Caki2 (cell line): ENCODE data around the gene CHST6. TPM values are rescaled to one million over a fixed set of nuclear protein-coding genes. Genes with fewer than 3 reads are reported as not detected.
A peak's percentile ranks its signal among the peaks of the same experiment; 100 is the strongest.
"Not testable (repeated sequence)": the region's sequence is repeated elsewhere in the genome, so short reads cannot be mapped to it uniquely, and the experiment has no call there.

Experiments
- DNase-seq: peaks from one replicate; pipeline ENCODE4 v3.0.0-alpha.2; 2015; ENCODE audit warnings: low read depth
- in situ Hi-C: cut with HindIII; loops from 2 replicates; pipeline ENCODE4 v1.10.0; 2016; ENCODE audit warnings: low sequenced_read_pairs, low pct_unique_long_range_greater_than_20kb, mixed read lengths
- total RNA-seq: library from RNA; depleted of rRNA; stranded (reverse); fragments of >200 nt; shearing (Covaris generic); gene quantifications from 2 replicates; pipeline ENCODE4 v1.2.3, GENCODE V29; 2014; ENCODE audit warnings: low replicate concordance

The CHST6 gene
- total RNA-seq, 1 experiment from 2014 or later: under 0.01 TPM

- DNase-seq: no peak
- in situ Hi-C loops: no loop called here
These were observed 35.5 kb downstream of the CHST6 start for GRCh38 chr16:75459691-75460090.

DNA sequence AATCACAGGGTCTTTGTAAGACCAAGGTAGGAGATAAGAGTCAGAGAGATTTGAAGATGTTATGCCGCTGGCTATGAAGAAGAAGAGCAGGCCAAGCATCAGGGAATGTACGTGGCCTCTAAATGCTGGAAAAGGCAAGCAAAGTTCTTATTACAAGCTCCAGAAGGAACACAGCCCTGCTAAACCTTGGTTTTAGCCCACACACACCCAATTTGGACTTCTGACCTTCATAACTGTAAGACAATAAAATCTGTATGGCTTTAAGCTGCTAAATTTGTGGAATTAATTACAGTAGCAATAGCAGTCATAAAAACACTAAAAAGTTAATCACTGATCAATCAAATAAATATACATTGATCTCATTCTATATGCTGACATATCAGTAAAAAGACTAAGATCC lies 36.8 kb downstream of the CHST6 start:
- in situ Hi-C loops: no loop called here
- DNase-seq: no peak

DNA sequence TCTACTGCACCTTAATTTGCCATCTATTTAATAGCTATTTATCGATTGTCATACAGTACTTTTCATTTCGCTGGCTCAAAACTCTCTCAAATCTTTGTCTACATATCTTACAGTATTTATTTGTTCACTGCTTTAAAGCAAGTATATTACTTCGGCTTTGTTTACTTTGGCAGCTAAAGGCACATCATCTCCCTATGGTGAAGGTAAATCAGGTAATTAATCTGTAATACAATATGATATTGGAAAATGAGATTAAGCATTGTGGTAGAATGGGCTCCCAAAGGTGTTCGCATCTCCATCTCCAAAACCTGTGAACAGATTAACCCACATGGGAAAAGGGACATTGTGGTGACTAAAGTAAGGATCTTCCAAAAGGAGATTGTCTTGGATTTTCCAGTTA lies 37.2 kb downstream of the CHST6 start:
- in situ Hi-C loops: no loop called here
- DNase-seq: no peak

DNA sequence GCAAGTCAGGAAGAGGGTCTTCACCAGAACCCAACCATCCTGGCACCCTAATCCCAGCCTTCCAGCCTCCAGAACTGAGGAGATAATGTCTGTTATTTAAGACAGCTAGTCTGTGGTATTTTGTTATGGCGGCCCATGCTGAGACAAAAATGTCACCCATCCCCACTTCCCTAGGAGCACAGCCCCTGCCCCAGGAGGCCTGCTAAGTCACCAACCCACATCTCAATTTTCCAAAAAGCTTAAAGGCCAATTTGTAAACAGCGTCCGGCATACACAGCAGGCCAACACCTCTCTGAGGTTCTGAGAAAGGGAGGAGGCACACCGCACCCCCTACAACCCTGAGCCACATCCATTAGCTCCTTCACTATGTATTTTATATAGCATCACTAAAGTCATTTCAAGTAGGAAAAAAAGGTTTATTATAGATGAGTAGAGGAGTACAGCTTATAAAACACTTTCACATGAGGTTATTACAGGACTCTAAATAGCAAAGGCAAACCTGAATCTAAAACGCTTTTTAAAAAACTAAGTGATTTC lies 37.7 kb downstream of the CHST6 start:
- in situ Hi-C loops: no loop called here
- DNase-seq: no peak

GRCh38 chr16:75456971-75457370 lies 38.3 kb downstream of the CHST6 start:
- in situ Hi-C loops: no loop called here

DNA sequence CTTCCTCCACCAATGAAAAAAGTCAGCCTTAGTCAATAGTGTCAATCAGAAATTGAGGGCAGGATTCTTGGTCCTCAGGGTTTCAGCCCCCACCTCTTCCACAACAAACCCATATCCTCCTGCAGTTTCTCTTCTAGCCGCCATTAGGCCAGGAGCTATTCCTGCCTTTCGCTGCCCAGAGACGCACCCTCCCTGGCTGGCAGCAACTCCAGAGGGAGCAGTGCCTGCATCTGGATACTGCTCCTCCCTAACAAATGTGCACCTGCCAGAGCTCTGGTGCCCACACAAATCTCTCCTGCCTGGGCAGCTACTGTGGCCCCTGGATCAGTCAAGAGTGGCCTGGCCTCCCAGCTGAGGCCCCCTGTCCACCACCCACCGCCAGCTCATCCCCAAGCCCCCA lies 38.8 kb downstream of the CHST6 start:
- DNase-seq, in situ Hi-C loops: not testable (repeated sequence)

More at GRCh38 chr16:75456971-75457370, 38.3 kb downstream of the CHST6 start:
- DNase-seq: no peak

- in situ Hi-C loops: no loop called here
- no peak for DNase-seq
These were observed 39.6 kb downstream of the CHST6 start for GRCh38 chr16:75455677-75456076.

- in situ Hi-C loops: no loop called here
- DNase-seq: no peak
These were observed 42.6 kb downstream of the CHST6 start for GRCh38 chr16:75452464-75453190.

- in situ Hi-C loops: no loop called here
These were observed 48.8 kb downstream of the CHST6 start for GRCh38 chr16:75446416-75446815.

DNA sequence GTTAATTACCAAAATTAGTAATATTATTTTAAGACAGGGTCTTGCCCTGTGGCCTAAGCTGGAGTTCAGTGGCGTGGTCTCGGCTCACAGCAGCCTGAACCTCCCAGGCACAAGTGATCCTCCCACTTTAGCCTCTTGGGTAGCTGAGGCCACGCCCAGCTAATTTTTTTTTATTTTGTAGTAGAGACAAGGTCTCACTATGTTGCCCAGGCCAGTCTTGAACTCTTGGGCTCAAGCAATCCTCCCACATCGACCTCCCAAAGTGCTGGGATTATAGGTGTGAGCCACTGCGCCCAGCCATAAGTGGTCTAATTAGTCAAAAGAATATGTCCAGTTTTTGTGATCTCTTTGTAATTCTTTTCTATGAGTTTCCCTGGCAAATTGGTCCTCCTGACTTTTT lies 49.9 kb downstream of the CHST6 start:
- in situ Hi-C loops: no loop called here
- DNase-seq: no peak

More at GRCh38 chr16:75446416-75446815, 48.8 kb downstream of the CHST6 start:
- DNase-seq: no peak

GRCh38 chr16:75443298-75443697 lies 51.9 kb downstream of the CHST6 start:
- no peak for DNase-seq
- in situ Hi-C loops: no loop called here

DNA sequence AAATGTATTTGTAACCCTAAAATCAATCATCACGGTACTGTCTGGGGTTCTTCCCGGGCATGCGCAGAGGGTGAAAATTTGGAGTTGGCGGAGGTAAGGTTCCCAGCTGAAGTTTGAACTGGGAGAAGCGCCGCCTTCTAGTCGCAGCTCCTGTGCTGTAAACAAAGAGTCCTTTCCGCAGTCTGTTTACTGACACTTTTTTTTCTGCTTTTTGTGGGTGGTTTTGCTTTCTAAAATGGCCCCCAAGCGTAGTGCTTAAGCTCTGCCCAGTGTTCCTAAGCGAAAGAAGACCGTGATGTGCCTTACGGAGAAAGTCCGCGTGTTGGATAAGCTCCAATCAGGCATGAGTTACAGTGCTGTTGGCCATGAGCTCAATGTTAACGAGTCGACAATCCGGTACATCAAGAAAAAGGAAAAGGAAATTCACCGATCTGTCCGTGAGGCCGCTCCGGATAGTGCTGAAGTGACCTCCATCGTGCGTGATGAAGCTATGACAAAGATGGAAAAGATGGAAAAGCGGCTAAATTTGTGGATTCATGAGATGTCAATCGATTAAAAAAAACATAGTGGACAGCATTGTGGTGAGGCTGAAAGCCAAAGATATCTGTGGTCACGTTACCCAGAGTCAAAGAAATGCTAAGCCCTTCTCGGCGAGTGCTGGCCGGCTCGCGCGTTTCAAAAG lies 61.4 kb downstream of the CHST6 start:
- in situ Hi-C loops: no loop called here
- peak; percentile 86 for DNase-seq

DNA sequence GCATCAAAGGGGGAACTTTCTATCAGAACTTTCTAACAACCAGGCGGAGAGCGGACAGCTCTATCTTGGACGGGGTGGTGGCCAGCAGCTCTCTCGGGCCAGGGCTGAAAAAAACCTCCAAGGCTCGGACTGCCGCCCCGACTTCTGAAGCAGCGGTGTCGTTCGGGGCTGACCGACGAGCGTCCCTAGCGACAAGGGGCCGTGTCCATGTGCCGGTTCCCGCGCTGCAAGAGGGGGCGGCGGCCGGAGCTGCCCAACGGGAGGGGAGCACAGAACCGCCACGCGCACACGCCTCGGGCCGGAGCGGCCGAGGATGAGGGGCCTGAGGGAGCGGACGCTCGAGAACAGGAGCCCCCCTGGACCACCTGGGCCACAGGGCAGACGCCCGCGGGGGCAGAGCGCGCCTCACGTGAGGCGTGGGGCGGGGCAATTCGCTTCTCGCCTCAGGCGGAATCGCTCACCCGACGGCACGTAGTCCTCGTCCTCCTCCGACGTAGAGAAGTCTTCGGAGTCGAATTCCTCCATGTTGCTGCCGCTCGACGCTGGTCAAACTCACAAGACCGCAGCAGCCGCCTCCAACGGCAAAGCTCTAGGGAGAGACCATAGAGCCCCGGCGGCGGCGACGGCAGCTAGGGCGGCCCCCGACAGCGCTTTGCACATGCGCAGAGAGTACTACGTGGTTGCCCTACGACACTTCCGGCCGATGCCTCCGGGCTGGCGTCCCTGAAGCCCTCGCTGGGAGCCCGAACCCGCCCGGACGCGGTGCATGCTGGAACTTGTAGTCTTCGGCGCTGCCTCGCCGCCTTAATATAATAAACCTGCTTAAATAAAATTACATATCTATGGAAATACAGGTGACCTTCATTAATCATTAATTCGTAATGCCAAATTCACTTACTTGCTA lies 62.2 kb downstream of the CHST6 start, which contains the start of gene CFDP1:
Gene CFDP1, minus strand, starts transcription at position 676 of the 904 bp plus-strand sequence. Its CDS starts 151 bp downstream, at position 525.
- peak; percentile 87 for DNase-seq

GRCh38 chr16:75429621-75430403 lies 65.4 kb downstream of the CHST6 start:
- no peak for DNase-seq
- in situ Hi-C loops: no loop called here

More for the DNA sequence above, 62.2 kb downstream of the CHST6 start, which contains the start of gene CFDP1:
- in situ Hi-C loops: no loop called here

- peak; percentile 27 for DNase-seq
- in situ Hi-C loops: not testable (repeated sequence)
These were observed 68.7 kb downstream of the CHST6 start for GRCh38 chr16:75426524-75426923.

DNA sequence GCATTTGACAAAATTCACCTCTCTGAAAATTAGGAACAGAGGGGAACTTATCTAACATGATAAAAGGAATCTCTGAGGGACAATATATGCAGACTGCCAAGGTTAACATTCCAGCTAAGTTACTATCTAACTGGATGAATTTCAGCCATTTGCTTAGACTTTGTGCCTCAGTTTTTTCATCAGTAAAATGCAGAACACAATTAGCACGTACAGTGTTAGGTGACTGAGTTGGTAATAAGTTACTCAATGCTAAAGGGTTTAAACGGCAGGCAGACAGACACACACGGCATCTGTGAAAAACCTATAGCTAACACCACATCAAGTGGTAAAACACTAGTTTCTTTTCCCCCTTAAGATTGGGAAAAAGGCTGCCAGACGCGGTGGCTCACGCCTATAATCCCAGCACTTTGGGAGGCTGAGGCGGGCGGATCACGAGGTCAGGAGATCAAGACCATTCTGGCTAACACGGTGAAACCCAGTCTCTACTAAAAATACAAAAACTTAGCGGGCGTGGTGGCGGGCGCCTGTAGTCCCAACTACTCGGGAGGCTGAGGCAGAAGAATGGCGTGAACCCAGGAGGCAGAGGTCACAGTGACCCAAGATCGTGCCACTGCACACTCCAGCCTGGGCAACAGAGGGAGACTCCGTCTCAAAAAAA lies 71.0 kb downstream of the CHST6 start:
- in situ Hi-C loops: not testable (repeated sequence)
- peak; percentile 46 for DNase-seq

DNA sequence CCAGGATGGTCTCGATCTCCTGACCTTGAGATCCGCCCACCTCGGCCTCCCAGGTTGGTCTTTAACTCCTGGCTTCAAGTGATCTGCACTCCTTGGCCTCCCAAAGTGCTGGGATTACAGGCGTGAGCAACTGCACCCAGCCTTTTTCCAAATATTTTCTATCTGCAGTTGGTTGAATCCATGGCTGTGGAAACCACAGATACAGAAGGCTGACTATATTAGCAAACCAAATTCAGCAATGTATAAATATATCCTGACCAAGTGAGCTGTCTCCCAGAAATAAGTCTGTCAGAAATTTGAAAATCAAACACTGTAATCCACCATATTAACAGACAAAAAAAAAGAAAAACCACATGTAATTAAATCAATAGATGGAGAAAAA lies 71.5 kb downstream of the CHST6 start:
- in situ Hi-C loops: no loop called here
- no peak for DNase-seq
